KMS-11 (cell line): ENCODE data around the gene ZNF280D.

ENCODE experiments used
- H2AFZ ChIP-seq: fragments of 200-600 bp; sonication (generic); 2 replicates; pipeline ENCODE4 v1.6.1; 2016; ENCODE audit warnings: antibody characterized with exemption, mixed run types, low read depth
- H3K27ac ChIP-seq: fragments of 200-600 bp; sonication (generic); 2 replicates; pipeline ENCODE4 v1.6.1; 2016; ENCODE audit warnings: mild to moderate bottlenecking, mixed run types
- H3K27me3 ChIP-seq: fragments of 200-600 bp; sonication (generic); 2 replicates; pipeline ENCODE4 v1.6.1; 2017; ENCODE audit warnings: mild to moderate bottlenecking, low read depth, mixed run types, moderate library complexity; ENCODE audit not compliant: insufficient read depth
- H3K36me3 ChIP-seq: fragments of 200-600 bp; sonication (generic); 2 replicates; pipeline ENCODE4 v1.6.1; 2017; ENCODE audit warnings: mild to moderate bottlenecking, mixed run types; ENCODE audit not compliant: insufficient read depth
- H3K4me1 ChIP-seq: fragments of 200-600 bp; sonication (generic); 2 replicates; pipeline ENCODE4 v1.6.1; 2016; ENCODE audit warnings: mild to moderate bottlenecking, low read depth, mixed run types; ENCODE audit not compliant: poor library complexity, severe bottlenecking
- H3K4me2 ChIP-seq: fragments of 200-600 bp; sonication (generic); 2 replicates; pipeline ENCODE4 v1.7.0; 2016; ENCODE audit warnings: mild to moderate bottlenecking, mixed run types
- H3K4me3 ChIP-seq: fragments of 200-600 bp; sonication (generic); IDR thresholded peaks from 2 replicates; pipeline ENCODE4 v1.6.1; 2017; ENCODE audit warnings: low read depth, low read length, mixed read lengths; ENCODE audit not compliant: insufficient read depth
- H3K79me2 ChIP-seq: fragments of 200-600 bp; sonication (generic); 2 replicates; pipeline ENCODE4 v1.6.1; 2016; ENCODE audit warnings: low read depth, mixed run types; ENCODE audit not compliant: insufficient read depth
- H3K9ac ChIP-seq: fragments of 200-600 bp; sonication (generic); 2 replicates; pipeline ENCODE4 v1.6.1; 2016; ENCODE audit warnings: mild to moderate bottlenecking, mixed run types
- H4K20me1 ChIP-seq: fragments of 200-600 bp; sonication (generic); 2 replicates; pipeline ENCODE4 v1.6.1; 2016; ENCODE audit warnings: mild to moderate bottlenecking, mixed run types; ENCODE audit not compliant: insufficient read depth
- CTCF ChIP-seq: fragments of 200-600 bp; sonication (generic); conservative IDR thresholded peaks from 2 replicates; pipeline ENCODE4 v1.6.1; 2017; ENCODE audit warnings: low read depth, mild to moderate bottlenecking, antibody characterized with exemption, low read length, moderate library complexity, mixed read lengths

Gene ZNF280D

GRCh38 chr15:56648311-56648710, 85.0 kb downstream of the ZNF280D start:
- Histone ChIP-seq H3K27me3 (no peaks in the 10 kb centered on the region), H3K36me3 (no peaks in the 10 kb centered on the region), H3K79me2 (no peaks in the 10 kb centered on the region), H3K9ac (no peak overlapping the region), H4K20me1 (no peaks in the 10 kb centered on the region; the same call in 1 of the 2 replicates), H3K4me2 (no peak overlapping the region), H2AFZ (no peak overlapping the region), H3K27ac (no peak overlapping the region), H3K4me3 (no peak overlapping the region), H3K4me1 (peaks cover 4% of the 10 kb centered on the region)
- TF ChIP-seq CTCF = no peak

- Histone ChIP-seq H3K4me2 (no peak overlapping the region), H3K27ac (no peak overlapping the region), H3K36me3 (no peaks in the 10 kb centered on the region), H4K20me1 (no peaks in the 10 kb centered on the region), H3K4me3 (no peak overlapping the region), H3K79me2 (no peaks in the 10 kb centered on the region), H2AFZ (no peak overlapping the region), H3K9ac (no peak overlapping the region), H3K27me3 (no peaks in the 10 kb centered on the region), H3K4me1 (no peaks in the 10 kb centered on the region)
- no peak for TF ChIP-seq CTCF
These were observed 92.8 kb downstream of the ZNF280D start for GRCh38 chr15:56640549-56640948.

- Histone ChIP-seq H3K27me3 (no peaks in the 10 kb centered on the region), H4K20me1 (no peaks in the 10 kb centered on the region), H3K4me1 (no peaks in the 10 kb centered on the region), H3K79me2 (no peaks in the 10 kb centered on the region), H3K36me3 (no peaks in the 10 kb centered on the region), H3K4me2 (no peak overlapping the region), H3K4me3 (no peak overlapping the region), H2AFZ (no peak overlapping the region), H3K27ac (no peak overlapping the region), H3K9ac (no peak overlapping the region)
- no peak for TF ChIP-seq CTCF
These were observed 93.2 kb downstream of the ZNF280D start for GRCh38 chr15:56640127-56640526.

- Histone ChIP-seq H3K36me3 (no peaks in the 10 kb centered on the region), H2AFZ (no peak overlapping the region), H3K4me1 (no peaks in the 10 kb centered on the region), H3K4me2 (no peak overlapping the region), H4K20me1 (no peaks in the 10 kb centered on the region), H3K9ac (no peak overlapping the region), H3K27me3 (no peaks in the 10 kb centered on the region), H3K4me3 (no peak overlapping the region), H3K79me2 (no peaks in the 10 kb centered on the region), H3K27ac (no peak overlapping the region)
- TF ChIP-seq CTCF = no peak
These were observed 93.7 kb downstream of the ZNF280D start for GRCh38 chr15:56639631-56640030.

- H3K27me3 ChIP-seq = no peaks in the 10 kb centered on the region
- H3K27ac ChIP-seq = no peak overlapping the region
- H4K20me1 ChIP-seq = no peaks in the 10 kb centered on the region
- no peak overlapping the region for H3K4me3 ChIP-seq
- no peaks in the 10 kb centered on the region for H3K4me1 ChIP-seq
- no peaks in the 10 kb centered on the region for H3K79me2 ChIP-seq
- no peaks in the 10 kb centered on the region for H3K36me3 ChIP-seq
- no peak overlapping the region for H3K9ac ChIP-seq
- no peak overlapping the region for H3K4me2 ChIP-seq
- H2AFZ ChIP-seq = no peak overlapping the region
- TF ChIP-seq CTCF = no peak
These were observed 101.5 kb downstream of the ZNF280D start for GRCh38 chr15:56631765-56632164.
